Suprapubic skin (tissue), 4 donors: Measurements from ENCODE around the gene PPEF1.

Source experiments
- CTCF ChIP-seq, 2 donors: fragments of 200-600 bp in 1 of 2; fragments of 450-650 bp in 1 of 2; sonication (generic) in 1 of 2; IDR thresholded peaks; one replicate each; pipeline ENCODE4 v1.5.1; 2016 to 2019; ENCODE audit warnings: antibody characterized with exemption in 2 of 2, mild to moderate bottlenecking in 1 of 2, moderate library complexity in 1 of 2
- EP300 ChIP-seq: sonication (generic); formaldehyde crosslinking; IDR thresholded peaks from one replicate; pipeline ENCODE4 v1.6.1; 2017; ENCODE audit warnings: antibody characterized with exemption
- POLR2A ChIP-seq, 2 donors: fragments of 450-650 bp; IDR thresholded peaks; one replicate each; pipeline ENCODE4 v1.6.1; 2017; ENCODE audit warnings: antibody characterized with exemption in 2 of 2, mild to moderate bottlenecking in 2 of 2, moderate library complexity in 2 of 2
- POLR2AphosphoS5 ChIP-seq, 3 donors: sonication (generic); formaldehyde crosslinking; IDR thresholded peaks; one replicate each; pipeline ENCODE4 v1.6.1; 2017; ENCODE audit warnings: antibody characterized with exemption in 3 of 3

DNA sequence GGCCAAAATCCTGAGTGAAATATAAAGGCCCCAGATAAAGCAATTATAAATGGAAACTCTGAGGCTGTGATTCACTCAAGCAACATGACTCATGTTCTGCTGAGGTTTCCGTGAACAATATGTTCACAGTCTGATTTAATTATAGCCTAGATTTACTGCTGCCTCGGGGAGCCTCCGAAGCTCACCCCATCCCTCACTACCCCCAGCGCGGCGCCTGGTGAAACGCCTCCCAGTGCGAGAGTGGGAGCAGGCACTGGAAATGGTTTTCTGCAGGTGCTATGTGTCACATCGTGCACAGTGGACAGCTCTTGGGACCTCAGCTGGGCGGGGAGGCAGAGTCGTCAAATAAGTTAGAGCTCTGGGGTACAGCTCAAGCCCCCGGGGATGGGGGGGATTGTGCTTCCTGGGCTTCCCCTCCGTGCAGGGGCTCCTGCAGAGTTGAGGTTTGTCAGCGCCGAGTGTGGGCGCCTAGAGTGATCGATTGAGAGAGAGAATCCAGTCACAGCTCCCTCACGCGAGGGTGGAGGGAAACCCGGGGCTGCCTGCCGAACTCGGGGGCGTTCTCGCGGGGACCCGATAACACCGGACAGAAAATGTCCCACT lies 165.8 kb downstream of the PPEF1 start:
- TF ChIP-seq CTCF (IDR thresholded peaks at IDR 0.05) (no peak), POLR2A (IDR thresholded peaks at IDR 0.05) (no peak), POLR2AphosphoS5 (IDR thresholded peaks at IDR 0.05) (no peak), EP300 (no peak)
